SKM-1 (cell line): ENCODE data around the gene SNX2.
"Not testable (repeated sequence)": the region's sequence is repeated elsewhere in the genome, so short reads cannot be mapped to it uniquely, and the experiment has no call there.

ENCODE experiments used
- DNase-seq: peaks from one replicate; lab custom pipeline; 2025; ENCODE audit not compliant: unreplicated experiment; lab: John Stamatoyannopoulos, UW

The SNX2 gene

DNA sequence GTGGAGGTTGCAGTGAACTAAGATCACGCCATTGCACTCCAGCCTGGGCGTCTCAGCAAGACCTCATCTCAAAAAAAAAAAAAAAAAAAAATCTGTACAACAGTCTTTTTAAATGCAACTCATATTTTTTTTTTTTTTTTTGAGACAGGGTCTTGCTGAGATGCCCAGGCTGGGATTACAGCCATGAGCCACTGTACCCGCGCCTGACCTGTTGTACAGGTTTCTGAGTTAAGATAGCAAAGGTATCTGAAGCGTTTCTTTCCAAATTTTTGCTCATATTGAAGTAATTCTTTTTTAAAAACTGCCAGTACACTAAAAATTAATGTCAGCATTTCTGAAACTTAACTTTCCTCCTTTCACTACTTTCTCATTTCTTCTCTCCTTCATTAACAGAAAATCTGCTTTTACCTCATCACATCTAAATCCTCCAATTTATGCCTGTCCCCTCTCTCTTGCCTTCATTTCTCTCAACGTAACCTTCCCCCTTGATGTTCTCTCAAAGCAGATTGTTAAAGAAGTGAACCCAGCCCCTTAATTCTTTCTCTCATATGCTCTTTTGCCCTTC is 67.2 kb downstream of the SNX2 start:
- DNase-seq, result no peak

DNA sequence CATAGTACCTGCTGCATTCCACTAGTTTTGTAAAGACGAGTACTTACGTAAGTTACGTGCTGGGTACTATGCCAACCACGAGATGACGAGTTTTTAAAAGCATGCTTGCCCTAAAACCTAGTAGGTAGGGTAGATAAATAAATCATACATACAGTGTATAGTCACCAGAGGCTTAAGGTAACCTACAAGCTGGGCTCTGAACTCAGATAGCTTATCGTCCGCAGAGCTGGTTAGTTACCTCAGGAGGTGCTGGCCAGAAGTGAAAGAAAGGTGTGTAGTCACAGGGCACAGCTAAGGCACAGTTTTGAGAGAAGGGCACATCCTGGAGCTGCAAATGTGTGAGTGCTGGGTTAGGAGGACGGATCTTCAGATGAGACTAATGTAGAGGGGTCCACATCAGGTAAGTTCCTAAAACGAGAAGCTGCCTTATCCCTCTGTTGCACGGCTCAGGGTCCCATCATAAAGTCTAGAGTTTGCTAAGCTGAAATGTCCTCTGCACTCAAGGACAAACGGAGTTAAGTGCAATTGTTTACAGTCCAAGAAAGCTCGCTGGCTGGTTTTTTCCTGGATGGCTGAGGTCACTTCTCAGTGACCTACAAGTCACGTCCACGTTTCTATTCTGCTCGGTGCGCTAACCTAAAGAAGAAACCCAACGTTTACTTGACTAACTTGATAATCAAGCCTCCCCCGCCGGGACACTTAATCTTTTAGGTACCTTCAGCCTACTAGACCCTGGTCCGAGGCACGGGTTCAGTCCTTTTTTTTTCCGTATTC is 69.4 kb downstream of the SNX2 start:
- DNase-seq, result no peak

DNA sequence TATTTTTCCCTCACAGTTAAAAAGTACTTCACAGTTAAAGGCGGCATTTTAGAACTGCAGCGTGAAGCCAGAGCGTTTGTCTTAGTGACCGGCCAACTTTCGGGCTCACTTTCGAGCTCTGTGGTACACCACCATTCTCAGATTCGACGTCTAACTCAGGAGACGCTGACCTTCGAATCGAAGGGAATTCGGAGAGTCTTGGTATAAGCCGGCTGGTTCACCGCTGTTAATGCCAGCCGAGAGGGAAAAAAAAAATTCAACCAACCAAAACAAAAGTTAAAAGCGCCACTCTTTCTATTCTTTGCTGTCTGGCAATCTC is 70.0 kb downstream of the SNX2 start:
- DNase-seq, result no peak

DNA sequence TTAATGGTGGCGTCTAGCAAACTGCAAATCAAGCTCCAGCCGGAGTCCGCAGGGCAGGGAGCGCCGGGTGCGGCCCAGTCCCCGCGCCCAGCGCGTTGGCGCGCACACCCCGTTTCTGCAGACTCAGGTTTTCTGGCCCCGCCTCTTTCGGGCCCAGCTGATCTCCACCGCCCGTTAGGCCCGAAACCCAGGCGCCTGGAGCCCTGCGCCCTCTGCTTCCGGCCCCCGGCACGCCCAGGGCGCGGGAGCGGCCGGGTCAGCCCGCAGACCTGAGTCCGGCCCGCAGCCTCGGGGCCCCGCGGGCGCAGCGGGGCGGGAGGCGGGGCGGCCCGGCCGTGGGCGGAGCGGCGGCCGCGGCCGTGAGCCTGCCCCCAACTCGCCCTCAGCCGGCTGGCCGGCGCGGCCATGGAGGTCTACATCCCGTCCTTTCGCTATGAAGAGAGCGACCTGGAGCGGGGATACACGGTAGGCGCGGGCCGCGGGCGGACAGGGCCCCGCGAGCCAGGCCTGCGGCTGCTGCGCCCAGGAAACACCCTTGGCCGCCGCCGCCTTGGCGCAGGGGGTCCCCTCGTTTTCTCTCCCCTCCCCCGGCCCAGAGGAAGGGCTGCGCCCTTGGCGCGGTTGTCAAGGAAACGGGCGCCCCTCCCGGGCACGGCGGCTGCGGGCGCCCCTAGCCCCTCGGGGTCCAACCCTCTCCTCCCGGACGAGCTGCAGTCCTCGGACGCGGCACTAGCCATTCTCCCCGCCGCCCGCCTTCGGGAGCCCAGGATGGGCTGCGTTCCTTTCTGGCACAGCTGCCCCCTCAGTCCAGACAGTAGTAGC is 70.6 kb downstream of the SNX2 start, which contains the start of gene SNX24:
Gene SNX24, plus strand, starts transcription at position 385 of the 822 bp plus-strand sequence. Its CDS starts 21 bp downstream, at position 406.
- DNase-seq, result peak; percentile 54

DNA sequence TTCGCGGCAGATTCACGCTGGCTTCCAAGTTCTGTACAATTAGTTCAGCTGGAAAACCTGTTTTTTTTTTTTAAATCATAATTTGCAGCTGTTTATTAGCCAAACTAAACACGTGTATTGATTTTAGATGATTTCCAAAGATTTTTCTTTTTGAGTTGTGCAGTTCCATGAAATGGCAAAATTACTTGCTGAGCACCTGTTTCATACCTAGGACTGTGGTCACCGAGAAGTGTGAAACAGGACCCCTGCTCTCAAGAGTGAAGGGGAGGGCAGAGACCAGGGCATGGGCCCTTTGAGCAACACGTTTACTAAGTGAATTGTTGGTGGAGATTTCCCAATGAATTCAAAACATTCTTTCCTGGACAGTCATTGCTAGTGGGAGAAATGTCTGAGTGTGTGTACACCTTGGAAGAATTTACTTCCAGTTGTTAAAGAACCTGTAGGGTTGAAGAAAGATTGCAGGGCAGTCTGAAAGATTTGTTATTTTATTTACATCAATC is 71.2 kb downstream of the SNX2 start:
- DNase-seq, result no peak

DNA sequence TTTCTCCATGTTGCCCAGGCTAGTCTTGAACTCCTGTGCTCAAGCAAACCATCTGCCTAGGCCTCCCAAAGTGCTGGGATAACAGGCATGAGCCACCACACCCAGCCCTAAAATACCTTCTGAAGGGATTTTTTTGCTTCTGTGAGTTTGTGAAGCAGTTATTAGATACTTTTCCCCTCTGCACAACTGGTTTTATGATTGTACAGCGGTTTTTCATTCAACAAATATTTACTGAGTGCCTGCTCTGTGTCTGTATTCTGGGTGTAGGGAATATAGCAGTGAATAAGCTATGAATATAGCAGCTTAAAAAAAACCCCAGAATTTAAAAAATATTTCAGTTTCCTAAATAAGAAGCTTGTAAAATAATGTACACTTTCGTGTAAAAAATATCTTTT is 72.8 kb downstream of the SNX2 start:
- no peak for DNase-seq

DNA sequence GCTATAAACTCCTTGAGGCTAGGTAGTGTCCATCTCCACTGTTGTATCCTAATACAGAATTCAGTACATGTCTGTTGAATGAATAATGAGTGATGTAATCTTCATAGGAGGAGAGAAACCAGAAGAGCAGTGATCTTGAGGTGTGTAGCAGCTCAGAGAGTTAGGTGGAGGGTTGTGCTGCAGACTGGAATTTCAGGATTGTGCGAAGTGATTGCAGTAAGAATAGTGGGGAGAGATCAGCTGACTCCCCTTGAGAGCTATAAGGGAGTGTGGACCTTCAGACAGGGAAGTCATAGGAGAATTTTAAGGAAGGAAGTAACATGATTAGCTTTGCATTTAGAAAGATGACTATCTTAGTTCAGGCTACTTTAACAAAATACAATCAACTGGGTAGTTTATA is 74.9 kb downstream of the SNX2 start:
- DNase-seq, result no peak

DNA sequence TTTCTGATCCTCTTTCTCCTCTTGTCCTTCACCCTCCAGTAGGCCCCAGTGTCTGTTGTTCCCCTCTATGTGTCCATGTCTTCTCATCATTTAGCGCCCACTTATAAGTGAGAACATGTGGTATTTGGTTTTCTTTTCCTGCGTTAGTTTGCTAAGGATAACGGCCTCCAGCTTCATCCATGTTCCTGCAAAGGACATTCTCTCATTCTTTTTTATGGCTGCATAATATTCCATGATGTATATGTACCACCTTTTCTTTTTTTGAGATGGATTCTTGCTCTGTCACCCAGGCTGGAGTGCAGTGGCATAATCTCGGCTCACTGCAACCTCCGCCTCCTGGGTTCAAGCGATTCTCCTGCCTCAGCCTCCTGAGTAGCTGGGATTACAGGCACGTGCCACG is 82.7 kb downstream of the SNX2 start:
- not testable (repeated sequence) for DNase-seq

DNA sequence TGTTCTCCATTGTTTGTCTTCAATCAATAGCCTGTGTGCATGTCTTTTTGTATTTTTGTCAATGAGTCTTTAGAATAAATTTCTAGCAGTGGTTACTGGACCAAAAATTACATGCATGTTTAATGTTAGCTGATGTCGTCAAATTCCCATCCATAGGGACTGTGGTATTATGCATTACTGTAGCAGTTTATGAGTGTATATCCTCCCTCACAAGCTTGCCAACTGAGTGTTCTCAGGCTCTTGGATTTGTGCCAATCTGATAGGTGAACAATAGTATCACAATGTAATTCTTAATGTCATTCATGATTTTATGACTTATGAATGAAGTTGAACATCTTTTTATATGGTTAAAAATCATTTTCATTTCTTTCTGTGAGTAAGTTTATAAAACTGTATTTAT is 83.6 kb downstream of the SNX2 start:
- DNase-seq, result no peak

DNA sequence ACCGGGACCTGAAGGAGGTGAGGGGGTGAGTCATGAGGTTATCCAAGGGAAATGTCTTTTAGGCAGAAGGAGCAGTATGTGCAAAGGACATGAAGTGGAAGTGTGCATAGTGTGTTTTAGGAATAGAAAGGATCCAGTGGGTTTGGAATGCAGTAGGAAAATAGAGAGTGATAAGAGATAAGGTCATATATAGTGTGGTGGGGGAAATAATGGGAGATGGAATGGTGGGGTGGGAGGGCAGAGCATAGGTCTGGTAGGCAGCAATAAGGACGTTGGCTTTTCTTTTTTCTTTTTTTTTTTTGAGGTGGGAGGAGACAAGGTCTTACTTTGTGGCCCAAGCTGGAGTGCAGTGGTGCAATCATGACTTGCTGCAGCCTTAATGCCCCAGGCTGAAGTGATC is 88.4 kb downstream of the SNX2 start:
- DNase-seq, result no peak

DNA sequence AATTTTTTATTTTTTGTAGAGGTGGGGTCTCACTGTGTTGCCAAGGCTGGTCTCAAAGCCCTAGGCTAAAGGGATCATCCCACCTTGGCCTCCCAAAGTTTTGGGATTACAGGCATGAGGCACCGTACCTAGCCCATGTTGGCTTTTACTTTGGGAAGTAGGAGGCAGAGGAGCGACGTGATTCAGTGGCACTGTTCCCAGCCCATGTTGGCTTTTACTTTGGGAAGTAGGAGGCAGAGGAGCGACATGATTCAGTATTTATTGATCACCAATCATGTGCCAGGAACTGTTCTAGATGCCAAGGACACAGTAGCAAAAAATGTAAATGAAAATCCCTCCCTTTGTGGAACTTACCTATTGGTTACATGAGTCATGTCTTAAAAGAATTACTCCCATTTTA is 88.8 kb downstream of the SNX2 start:
- no peak for DNase-seq

DNA sequence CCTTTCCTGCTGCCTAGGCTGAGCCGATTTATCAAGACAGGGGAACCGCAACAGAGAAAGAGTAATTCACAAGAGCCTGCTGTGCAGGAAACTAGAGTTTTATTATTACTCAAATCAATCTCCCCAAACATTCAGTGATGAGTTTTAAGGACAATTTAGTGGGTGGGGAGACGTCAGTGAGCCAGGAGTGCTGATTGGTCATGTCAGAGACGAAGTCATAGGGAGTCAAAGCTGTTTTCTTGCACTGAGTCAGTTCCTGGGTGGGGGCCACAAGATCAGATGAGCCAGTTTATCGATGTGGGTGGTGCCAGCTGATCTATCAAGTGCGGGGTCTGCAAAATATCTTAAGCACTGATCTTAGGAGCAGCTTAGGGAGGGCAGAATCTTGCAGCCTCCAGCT is 89.5 kb downstream of the SNX2 start:
- DNase-seq, result no peak

DNA sequence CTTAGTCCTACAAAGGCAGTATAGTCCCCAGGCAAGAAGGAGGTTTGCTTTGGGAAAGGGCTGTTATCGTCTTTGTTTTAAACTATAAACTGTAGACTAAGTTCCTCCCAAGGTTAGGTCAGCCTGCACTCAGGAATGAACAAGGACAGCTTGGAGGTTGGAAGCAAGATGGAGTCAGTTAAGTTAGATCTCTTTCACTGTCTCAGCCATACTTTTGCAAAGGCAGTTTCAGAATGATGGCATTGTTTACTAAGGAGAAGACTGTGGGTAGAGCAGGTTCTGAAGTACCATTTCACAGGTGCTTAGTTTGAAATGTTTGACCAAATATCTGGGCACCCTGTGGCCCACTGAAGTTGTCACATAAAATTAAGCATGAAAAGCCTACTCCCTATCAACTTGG is 90.0 kb downstream of the SNX2 start:
- no peak for DNase-seq

DNA sequence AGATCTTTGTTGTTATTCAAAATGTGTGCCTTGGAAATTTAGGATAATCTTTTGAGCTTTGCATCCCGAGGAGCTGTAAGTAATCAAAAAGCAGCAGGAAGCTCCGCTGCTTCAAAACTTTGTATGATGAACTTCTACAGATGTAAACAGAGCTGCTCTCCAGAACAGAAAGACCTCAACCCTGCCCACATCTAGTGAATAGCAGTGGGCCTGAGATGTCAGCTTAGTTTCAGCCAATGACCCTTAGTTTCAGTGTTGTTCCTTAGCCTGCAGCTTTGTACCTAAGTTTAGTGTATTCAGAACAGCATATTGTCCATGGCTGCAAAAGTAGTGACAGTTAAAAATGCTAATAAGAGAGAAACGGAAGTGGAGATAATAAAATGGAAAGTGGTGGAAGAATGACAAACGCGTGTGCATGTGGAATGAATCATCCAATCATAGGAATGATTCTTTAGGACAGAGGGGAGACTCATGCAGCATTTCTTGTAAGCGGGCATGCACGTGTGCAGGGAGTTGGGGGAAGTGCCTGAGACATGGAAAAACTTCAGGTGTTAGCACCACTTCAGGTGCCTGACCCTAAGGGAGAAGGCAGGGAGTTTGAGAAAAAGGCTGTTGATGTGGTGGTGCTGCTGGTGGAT is 95.5 kb downstream of the SNX2 start:
- DNase-seq, result no peak

DNA sequence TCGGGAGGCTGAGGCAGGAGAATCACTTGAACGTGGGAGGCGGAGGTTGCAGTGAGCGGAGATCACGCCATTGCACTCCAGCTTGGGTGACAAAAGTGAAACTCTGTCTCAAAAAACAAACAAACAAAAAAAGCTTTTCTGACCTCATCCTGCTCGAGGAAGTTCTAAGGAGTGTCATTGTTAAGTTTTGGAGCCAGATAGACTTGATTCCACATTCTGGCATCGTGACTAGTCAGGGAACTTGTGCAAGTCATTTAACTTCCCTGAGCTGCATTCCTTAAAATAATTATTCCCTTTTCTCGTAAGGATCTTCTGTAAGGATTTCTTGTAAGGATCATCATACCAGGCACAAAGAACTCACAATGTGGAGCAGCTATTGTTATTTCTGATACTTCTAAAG is 96.8 kb downstream of the SNX2 start:
- DNase-seq, result no peak

DNA sequence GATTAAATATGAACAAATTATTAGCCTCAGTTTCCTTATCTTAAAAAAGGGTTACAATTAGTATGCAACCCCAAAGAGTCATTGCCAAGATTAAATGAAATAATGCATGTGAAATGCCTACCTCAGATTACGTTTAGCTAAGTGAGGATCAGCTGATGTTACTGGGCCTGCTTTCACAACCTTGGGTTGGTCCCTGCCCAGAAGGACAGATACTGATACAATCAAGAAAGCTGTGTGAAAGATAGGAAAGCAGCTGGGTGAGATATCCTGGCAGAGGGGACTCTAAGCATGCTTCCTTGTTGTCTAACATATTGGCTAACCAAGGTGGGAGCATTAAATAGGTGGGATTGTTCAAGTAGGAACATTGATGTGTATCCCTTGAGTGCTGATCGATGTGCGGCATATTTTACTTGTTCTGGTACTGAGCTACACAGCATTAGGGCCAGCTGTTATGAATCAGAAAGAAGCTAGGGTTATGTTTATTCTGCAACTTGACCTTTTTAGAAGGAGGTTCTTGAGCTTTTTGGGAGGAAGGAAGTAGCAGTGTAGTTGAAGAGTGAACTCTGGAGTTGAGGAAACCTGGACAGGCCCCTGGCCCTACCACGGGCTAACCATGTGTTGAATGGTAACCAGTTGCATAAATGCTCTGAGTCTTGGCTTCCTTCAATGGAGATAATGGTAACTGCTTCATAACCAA is 99.4 kb downstream of the SNX2 start:
- no peak for DNase-seq

DNA sequence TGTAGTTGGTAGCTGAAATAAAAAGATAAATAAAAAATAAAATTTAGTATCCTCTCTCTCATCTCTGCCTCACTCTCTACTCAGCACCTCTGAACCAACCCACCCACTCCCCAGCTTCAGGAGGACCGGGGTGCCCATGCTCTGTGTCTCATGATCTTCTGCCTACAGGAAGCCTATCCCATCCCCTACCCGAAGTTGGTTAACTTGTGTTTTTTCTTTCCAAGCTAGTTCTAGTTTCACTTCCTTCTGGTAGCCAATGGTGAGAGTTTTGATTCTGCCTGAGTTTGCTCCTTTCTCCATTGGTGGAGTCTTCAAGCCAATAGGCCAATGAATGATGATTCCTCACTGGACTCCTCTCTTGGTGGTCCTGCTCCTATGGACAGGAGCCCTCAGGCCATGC is 102.6 kb downstream of the SNX2 start:
- DNase-seq, result no peak

DNA sequence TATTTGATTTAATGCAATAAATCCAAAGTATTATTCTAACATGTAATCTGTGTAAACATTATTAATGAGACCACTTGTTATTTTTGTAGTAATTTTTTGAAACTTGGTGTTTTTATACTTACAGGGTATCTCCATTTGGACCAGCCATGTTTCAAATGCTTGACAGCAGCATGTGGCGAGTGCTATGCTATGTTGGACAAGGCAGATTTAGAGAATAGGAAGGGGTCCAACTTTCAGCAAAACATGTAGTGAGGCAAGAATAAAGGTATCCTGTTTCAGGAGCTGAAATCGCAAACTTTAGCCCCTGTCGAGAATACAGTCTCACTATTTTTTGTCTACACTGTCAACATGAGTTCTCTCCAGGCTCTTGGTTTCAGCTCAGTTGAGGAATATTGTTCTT is 104.2 kb downstream of the SNX2 start:
- DNase-seq, result no peak
